ENCODE results near the gene AFG1L. TPM values are rescaled to one million over a fixed set of nuclear protein-coding genes. Genes with fewer than 3 reads are reported as not detected.

Gene AFG1L
- total RNA-seq, 1 experiment from 2014 or later: 7.1 TPM

DNA sequence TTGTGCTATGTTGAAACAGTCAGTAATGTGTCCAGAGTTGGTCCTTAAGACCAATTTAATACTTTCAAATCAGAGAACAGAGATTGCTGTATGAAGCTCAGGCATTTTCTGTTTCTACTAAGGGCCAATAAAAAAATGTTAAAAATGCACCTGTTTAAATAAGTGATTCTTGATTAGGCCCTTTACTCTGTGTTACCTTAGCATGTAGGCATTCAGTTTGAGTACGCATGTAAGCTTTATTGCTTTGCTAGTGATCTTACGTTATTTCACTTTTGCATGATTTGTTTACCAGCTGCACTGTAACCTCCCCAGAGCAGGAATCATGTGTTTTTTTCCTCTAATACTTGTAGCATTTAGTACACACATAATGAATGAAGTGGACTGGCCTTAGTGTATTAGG, 61.0 kb downstream of the AFG1L start:
- BruUV-seq (replicated peaks): no TSS peak
- TF ChIP-seq, protein P1, sequence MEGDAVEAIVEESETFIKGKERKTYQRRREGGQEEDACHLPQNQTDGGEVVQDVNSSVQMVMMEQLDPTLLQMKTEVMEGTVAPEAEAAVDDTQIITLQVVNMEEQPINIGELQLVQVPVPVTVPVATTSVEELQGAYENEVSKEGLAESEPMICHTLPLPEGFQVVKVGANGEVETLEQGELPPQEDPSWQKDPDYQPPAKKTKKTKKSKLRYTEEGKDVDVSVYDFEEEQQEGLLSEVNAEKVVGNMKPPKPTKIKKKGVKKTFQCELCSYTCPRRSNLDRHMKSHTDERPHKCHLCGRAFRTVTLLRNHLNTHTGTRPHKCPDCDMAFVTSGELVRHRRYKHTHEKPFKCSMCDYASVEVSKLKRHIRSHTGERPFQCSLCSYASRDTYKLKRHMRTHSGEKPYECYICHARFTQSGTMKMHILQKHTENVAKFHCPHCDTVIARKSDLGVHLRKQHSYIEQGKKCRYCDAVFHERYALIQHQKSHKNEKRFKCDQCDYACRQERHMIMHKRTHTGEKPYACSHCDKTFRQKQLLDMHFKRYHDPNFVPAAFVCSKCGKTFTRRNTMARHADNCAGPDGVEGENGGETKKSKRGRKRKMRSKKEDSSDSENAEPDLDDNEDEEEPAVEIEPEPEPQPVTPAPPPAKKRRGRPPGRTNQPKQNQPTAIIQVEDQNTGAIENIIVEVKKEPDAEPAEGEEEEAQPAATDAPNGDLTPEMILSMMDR (IDR thresholded peaks at IDR 0.05; ENCODE audit: unreplicated experiment): no peak
- H3K27me3 Mint-ChIP-seq (ENCODE audit: unreplicated experiment): no peaks in the 10 kb centered on the region
- no peak overlapping the region for H3K4me3 Mint-ChIP-seq (ENCODE audit: low read depth, unreplicated experiment)
- CTCF ChIA-PET: no interaction called here
- intact Hi-C loops (cut with micrococcal nuclease; ENCODE audit: unreplicated experiment): no loop called here
- peaks cover 2% of the 10 kb centered on the region for H3K4me1 Mint-ChIP-seq (ENCODE audit: low read depth, unreplicated experiment)
- no peak overlapping the region for H3K27ac Mint-ChIP-seq (ENCODE audit: unreplicated experiment)
- no peaks in the 10 kb centered on the region for H3K9me3 Mint-ChIP-seq (ENCODE audit: low read depth, unreplicated experiment)
- no peaks in the 10 kb centered on the region for H3K36me3 Mint-ChIP-seq (ENCODE audit: insufficient read depth, unreplicated experiment)
- no peak for DNase-seq

DNA sequence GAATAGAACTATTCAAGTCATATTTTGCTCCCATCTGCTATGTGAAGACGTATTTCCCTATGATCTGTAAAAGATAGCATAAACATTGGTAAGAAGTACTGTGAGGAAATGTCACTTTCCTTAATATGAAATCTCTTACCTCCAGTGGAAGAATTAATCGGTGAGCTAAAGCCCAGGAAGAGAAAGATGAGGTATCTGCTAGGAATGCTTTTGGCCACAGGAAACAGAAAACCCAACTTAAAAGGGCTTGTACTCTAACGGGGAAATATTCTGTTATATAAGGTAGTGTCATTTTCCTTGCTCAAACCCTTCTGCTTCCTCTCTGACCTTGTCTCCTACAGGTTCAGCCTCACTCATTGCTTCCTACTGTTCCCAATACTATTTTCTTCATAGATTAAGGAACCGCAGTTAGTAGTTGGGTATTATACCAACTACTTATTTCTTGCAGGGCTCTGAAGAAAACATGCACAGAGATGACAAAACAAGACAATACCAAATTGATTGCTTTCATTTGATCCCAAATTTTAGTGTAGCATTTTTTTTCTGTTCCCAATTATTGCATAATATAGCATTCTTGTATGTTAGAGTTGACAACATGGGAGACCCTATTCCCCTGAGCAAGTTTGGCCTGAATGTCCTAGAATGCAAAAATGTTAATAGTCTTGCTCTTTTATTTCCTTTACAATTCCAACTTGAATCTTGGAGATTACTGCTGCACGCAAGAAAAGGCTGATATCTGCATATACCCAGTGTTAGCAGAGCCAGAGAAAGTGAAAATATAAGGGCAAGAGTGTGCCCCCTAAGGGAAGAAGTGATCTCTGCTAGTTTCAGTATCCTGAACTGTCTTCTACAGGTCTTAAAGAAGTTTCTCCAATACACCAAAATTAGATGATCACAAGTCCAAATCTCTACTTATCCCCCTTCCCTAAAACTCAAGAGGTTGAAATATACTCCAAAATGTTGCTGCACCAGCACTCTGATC, 65.3 kb downstream of the AFG1L start:
- Mint-ChIP-seq H3K36me3 (ENCODE audit: insufficient read depth, unreplicated experiment) (no peaks in the 10 kb centered on the region), H3K27me3 (ENCODE audit: unreplicated experiment) (no peaks in the 10 kb centered on the region), H3K9me3 (ENCODE audit: low read depth, unreplicated experiment) (no peaks in the 10 kb centered on the region), H3K4me3 (ENCODE audit: low read depth, unreplicated experiment) (no peak overlapping the region), H3K4me1 (ENCODE audit: low read depth, unreplicated experiment) (peaks cover 9% of the 10 kb centered on the region), H3K27ac (ENCODE audit: unreplicated experiment) (no peak overlapping the region)
- TF ChIP-seq, protein P1 (IDR thresholded peaks at IDR 0.05; ENCODE audit: unreplicated experiment): no peak
- intact Hi-C loops (cut with micrococcal nuclease; ENCODE audit: unreplicated experiment): loop anchor here (5.0 kb wide), 1 partner anchor 248 kb away; no protein-coding TSS in a partner anchor
- DNase-seq: no peak
- CTCF ChIA-PET: no interaction called here
- BruUV-seq (replicated peaks): no TSS peak

DNA sequence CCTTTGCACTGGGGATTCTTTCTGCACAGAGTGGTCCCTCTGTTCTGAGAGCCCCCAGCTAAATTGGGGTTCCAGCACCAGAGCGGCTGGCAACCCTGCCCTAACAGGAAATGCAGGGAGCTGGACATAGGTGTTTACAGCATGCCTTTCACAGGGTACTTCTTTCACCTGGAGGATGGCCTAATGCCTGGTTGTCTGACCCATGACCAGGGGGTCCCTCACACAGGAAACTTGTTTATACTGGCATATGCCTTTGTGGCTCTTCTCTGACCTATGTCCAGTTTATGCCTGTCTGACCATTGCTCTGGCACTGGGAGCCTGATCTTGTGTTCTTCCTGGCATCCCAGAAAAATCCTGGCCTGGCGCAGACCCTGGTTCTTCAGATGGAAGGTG, 66.1 kb downstream of the AFG1L start:
- no peak for DNase-seq
- no peaks in the 10 kb centered on the region for H3K27me3 Mint-ChIP-seq (ENCODE audit: unreplicated experiment)
- no peak overlapping the region for H3K27ac Mint-ChIP-seq (ENCODE audit: unreplicated experiment)
- H3K4me3 Mint-ChIP-seq (ENCODE audit: low read depth, unreplicated experiment): no peak overlapping the region
- no peaks in the 10 kb centered on the region for H3K36me3 Mint-ChIP-seq (ENCODE audit: insufficient read depth, unreplicated experiment)
- CTCF ChIA-PET: interaction anchor here (0.6 kb wide), 1 partner anchor 486 kb away, joined by 5 read pairs; no protein-coding TSS in a partner anchor
- TF ChIP-seq, protein P1 (IDR thresholded peaks at IDR 0.05; ENCODE audit: unreplicated experiment): no peak
- BruUV-seq (replicated peaks): no TSS peak
- H3K9me3 Mint-ChIP-seq (ENCODE audit: low read depth, unreplicated experiment): no peaks in the 10 kb centered on the region
- intact Hi-C loops (cut with micrococcal nuclease; ENCODE audit: unreplicated experiment): loop anchor here (5.0 kb wide), 1 partner anchor 249 kb away; no protein-coding TSS in a partner anchor
- peaks cover 9% of the 10 kb centered on the region for H3K4me1 Mint-ChIP-seq (ENCODE audit: low read depth, unreplicated experiment)

DNA sequence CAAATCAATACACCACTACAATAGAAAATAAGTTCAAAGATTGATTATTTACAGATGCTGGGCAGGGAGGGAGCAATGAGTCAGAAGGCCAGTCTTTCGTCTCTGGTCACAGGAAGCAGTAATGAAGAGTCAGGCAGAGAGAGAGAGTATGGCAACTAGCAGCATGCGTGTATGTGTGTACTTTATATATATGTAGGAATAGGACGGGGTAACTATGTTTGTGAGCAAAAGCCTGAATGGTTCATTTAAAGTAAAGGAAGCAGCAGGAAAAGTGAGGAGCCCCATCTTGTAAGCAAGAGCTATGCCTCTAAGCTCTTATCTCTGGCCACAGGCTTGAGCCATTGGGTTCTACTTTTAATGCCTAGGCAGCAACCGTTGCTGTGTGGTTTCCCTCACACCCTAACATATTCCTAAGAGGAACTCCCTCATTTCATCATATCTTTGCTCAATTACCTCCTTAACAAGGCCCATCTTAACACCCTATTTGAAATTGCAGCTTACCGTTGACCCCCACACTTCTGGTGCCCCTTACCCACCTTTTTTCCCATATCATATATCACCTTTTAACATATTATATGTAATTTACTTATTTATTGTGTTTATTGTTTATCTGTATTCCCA, 66.6 kb downstream of the AFG1L start:
- TF ChIP-seq, protein P1 (IDR thresholded peaks at IDR 0.05; ENCODE audit: unreplicated experiment): no peak
- Mint-ChIP-seq H3K4me3 (ENCODE audit: low read depth, unreplicated experiment) (no peak overlapping the region), H3K27ac (ENCODE audit: unreplicated experiment) (no peak overlapping the region), H3K4me1 (ENCODE audit: low read depth, unreplicated experiment) (peaks cover 9% of the 10 kb centered on the region), H3K9me3 (ENCODE audit: low read depth, unreplicated experiment) (no peaks in the 10 kb centered on the region), H3K27me3 (ENCODE audit: unreplicated experiment) (no peaks in the 10 kb centered on the region), H3K36me3 (ENCODE audit: insufficient read depth, unreplicated experiment) (no peaks in the 10 kb centered on the region)
- no peak for DNase-seq
- BruUV-seq (replicated peaks): no TSS peak
- CTCF ChIA-PET: interaction anchor here (0.6 kb wide), 1 partner anchor 485 kb away, joined by 5 read pairs; no protein-coding TSS in a partner anchor
- intact Hi-C loops (cut with micrococcal nuclease; ENCODE audit: unreplicated experiment): loop anchor here (5.0 kb wide), 1 partner anchor 249 kb away; no protein-coding TSS in a partner anchor

All from Calu3 (cell line).